Activated naive CD4-positive, alpha-beta T cell (primary cell): ENCODE results near the gene PTPRK.

Source experiments
- DNase-seq, 4 experiments: peaks; one replicate each; lab custom pipeline; 2025; lab: John Stamatoyannopoulos, UW

Gene PTPRK

GRCh38 chr6:128246472-128247260 is 273.7 kb downstream of the PTPRK start:
- no peak for DNase-seq

- DNase-seq, result no peak
These were observed 275.5 kb downstream of the PTPRK start for GRCh38 chr6:128244751-128245405.

- DNase-seq, result no peak
These were observed 277.5 kb downstream of the PTPRK start for GRCh38 chr6:128242765-128243403.

- no peak for DNase-seq
These were observed 279.2 kb downstream of the PTPRK start for GRCh38 chr6:128241216-128241615.

GRCh38 chr6:128240024-128240428 is 280.4 kb downstream of the PTPRK start:
- DNase-seq, result no peak

GRCh38 chr6:128239146-128239545 is 281.3 kb downstream of the PTPRK start:
- no peak for DNase-seq

- DNase-seq, result no peak
These were observed 282.2 kb downstream of the PTPRK start for GRCh38 chr6:128238225-128238624.

- no peak for DNase-seq
These were observed 284.8 kb downstream of the PTPRK start for GRCh38 chr6:128235556-128235955.

GRCh38 chr6:128233531-128233930 is 286.9 kb downstream of the PTPRK start:
- no peak for DNase-seq

- no peak for DNase-seq
These were observed 290.0 kb downstream of the PTPRK start for GRCh38 chr6:128230267-128230989.

- DNase-seq, result no peak
These were observed 294.8 kb downstream of the PTPRK start for GRCh38 chr6:128225612-128226011.

- no peak for DNase-seq
These were observed 303.5 kb downstream of the PTPRK start for GRCh38 chr6:128216917-128217316.

- DNase-seq, result no peak
These were observed 310.6 kb downstream of the PTPRK start for GRCh38 chr6:128209771-128210170.

- DNase-seq, result no peak
These were observed 311.4 kb downstream of the PTPRK start for GRCh38 chr6:128208851-128209580.

GRCh38 chr6:128208078-128208477 is 312.3 kb downstream of the PTPRK start:
- no peak for DNase-seq

- no peak for DNase-seq
These were observed 313.6 kb downstream of the PTPRK start for GRCh38 chr6:128206610-128207426.

- DNase-seq, result no peak
These were observed 315.8 kb downstream of the PTPRK start for GRCh38 chr6:128204616-128205015.

- no peak for DNase-seq
These were observed 318.1 kb downstream of the PTPRK start for GRCh38 chr6:128202169-128202765.

- DNase-seq, result no peak
These were observed 319.6 kb downstream of the PTPRK start for GRCh38 chr6:128200789-128201188.

- no peak for DNase-seq
These were observed 320.9 kb downstream of the PTPRK start for GRCh38 chr6:128199461-128199860.
